Breast epithelium (tissue), 3 donors: ENCODE results near the gene RBM3.
"Not testable (repeated sequence)": the region's sequence is repeated elsewhere in the genome, so short reads cannot be mapped to it uniquely, and the experiment has no call there.

Source experiments
- POLR2A ChIP-seq: fragments of 450-650 bp; IDR thresholded peaks from one replicate; pipeline ENCODE4 v1.6.1; 2016; ENCODE audit warnings: antibody characterized with exemption, mild to moderate bottlenecking, moderate library complexity
- TF ChIP-seq, protein P1 (sequence below), 3 donors: fragments of 450-650 bp; IDR thresholded peaks; one replicate each; pipeline ENCODE4 v1.5.1; 2016 to 2017; ENCODE audit warnings: antibody characterized with exemption in 3 of 3, mild to moderate bottlenecking in 3 of 3, moderate library complexity in 3 of 3

DNA sequence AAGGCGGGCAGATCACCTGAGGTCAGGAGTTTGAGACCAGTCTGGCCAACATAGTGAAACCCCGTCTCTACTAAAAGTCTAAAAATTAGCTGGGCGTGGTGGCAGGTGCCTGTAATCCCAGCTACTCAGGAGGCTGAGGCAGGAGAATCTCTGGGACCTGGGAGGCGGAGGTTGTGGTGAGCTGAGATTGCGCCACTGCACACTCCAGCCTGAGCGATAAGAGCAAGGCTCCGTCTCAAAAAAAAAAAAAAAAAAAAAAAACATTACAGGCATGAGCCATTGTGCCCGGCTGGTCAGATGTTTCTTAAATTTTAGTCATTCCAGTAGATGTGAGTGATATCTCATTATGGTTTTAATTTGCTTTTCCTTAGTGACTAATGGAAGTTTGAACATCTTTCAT, 48.4 kb upstream of the RBM3 start:
- TF ChIP-seq, protein P1, sequence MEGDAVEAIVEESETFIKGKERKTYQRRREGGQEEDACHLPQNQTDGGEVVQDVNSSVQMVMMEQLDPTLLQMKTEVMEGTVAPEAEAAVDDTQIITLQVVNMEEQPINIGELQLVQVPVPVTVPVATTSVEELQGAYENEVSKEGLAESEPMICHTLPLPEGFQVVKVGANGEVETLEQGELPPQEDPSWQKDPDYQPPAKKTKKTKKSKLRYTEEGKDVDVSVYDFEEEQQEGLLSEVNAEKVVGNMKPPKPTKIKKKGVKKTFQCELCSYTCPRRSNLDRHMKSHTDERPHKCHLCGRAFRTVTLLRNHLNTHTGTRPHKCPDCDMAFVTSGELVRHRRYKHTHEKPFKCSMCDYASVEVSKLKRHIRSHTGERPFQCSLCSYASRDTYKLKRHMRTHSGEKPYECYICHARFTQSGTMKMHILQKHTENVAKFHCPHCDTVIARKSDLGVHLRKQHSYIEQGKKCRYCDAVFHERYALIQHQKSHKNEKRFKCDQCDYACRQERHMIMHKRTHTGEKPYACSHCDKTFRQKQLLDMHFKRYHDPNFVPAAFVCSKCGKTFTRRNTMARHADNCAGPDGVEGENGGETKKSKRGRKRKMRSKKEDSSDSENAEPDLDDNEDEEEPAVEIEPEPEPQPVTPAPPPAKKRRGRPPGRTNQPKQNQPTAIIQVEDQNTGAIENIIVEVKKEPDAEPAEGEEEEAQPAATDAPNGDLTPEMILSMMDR (IDR thresholded peaks at IDR 0.05) = not testable (repeated sequence)
- TF ChIP-seq POLR2A = not testable (repeated sequence)
